ENCODE results near the gene TMEM258. TPM values are rescaled to one million over a fixed set of nuclear protein-coding genes. Genes with fewer than 3 reads are reported as not detected.

TMEM258 gene
- total and polyA plus RNA-seq, 9 of the 15 experiments (the other 6 are each of a cell fraction or from before 2014, with no cell fraction given), result 97.2 to 856 (median 231) TPM

DNA sequence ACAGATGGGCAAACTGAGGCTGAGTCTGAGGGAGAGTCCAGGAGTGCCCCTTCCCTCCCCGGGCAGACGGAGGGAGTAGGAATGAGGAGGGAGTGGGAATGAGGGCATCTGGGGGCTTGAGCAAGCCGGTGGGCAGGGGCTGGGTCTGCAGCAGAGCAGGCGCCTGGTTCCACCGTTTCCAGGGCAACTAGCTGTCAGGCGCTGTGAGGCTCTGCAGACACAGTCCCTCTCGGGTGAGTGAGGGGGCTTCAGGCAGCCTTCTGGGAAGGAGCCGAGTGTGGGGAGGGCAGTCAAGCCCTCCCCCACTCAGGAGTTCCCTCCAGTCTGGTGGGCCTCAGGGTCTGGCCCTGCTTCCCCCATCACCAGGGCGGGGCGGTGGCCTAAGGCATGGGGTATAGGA is 19.0 kb downstream of the TMEM258 start:
- H3K4me1 ChIP-seq (replicated peaks in 1 of 2; ENCODE audit: control insufficient read depth in 2 of 2, insufficient read depth in 2 of 2, low read length in 2 of 2), result peaks cover 0 to 72% of the 10 kb centered on the region in 2 experiments; a peak in 2 of 5 replicates
- no peaks in the 10 kb centered on the region for H3K9me1 ChIP-seq (ENCODE audit: control insufficient read depth, insufficient read depth, low read length)
- in situ Hi-C loops (cut with MboI) (no loop called here), intact Hi-C loops (cut with micrococcal nuclease) (no loop called here)
- no peak overlapping the region for H2AFZ ChIP-seq (ENCODE audit: low read depth, low read length)
- ATAC-seq (no peak), DNase-seq (ENCODE audit: extremely low read depth in 1 of 4, low spot score in 3 of 4) (no peak), FAIRE-seq (no peak)
- H3K9me3 ChIP-seq (replicated peaks; ENCODE audit: control insufficient read depth, insufficient read depth, low read depth, low read length), result no peaks in the 10 kb centered on the region
- POLR2A ChIA-PET, result interaction anchor here (0.5 kb wide), 1 partner anchor 217 kb away, joined by 4 read pairs; no protein-coding TSS in a partner anchor
- BruUV-seq (replicated peaks), result no TSS peak
- no peak overlapping the region for H3K9ac ChIP-seq (ENCODE audit: insufficient read depth in 1 of 2, low read depth in 2 of 2, low read length in 2 of 2)
- H3K4me2 ChIP-seq (ENCODE audit: insufficient read depth, low read length), result no peak overlapping the region
- H4K20me1 ChIP-seq (replicated peaks; ENCODE audit: control insufficient read depth, insufficient read depth, low read length), result no peaks in the 10 kb centered on the region
- TF ChIP-seq LCOR (CRISPR knock-in tag; IDR thresholded peaks at IDR 0.05) (no peak), SETDB1 (IDR thresholded peaks at IDR 0.05; ENCODE audit: low read length) (no peak), ZNF695 (CRISPR knock-in tag; IDR thresholded peaks at IDR 0.05) (no peak), HOMEZ (CRISPR knock-in tag; IDR thresholded peaks at IDR 0.05) (no peak), TFE3 (CRISPR knock-in tag; IDR thresholded peaks at IDR 0.05) (no peak), WHSC1 (IDR thresholded peaks at IDR 0.05; ENCODE audit: low read length) (no peak), NR3C1 (CRISPR knock-in tag; IDR thresholded peaks at IDR 0.05) (no peak), TBP (optimal IDR thresholded peaks at IDR 0.05; ENCODE audit: low read depth, low read length) (no peak), NR2C1 (IDR thresholded peaks at IDR 0.05) (no peak), NR2C1 (tag; IDR thresholded peaks at IDR 0.05) (no peak), CREB3 (tag; conservative IDR thresholded peaks at IDR 0.05; ENCODE audit: low read depth) (no peak)
- no peaks in the 10 kb centered on the region for H3K79me2 ChIP-seq (ENCODE audit: control insufficient read depth, insufficient read depth, low read length)
- H3K36me3 ChIP-seq (ENCODE audit: control insufficient read depth, insufficient read depth, low read length), result peaks cover 11% of the 10 kb centered on the region; the same call in 1 of the 3 replicates
- WGBS (ENCODE audit: insufficient coverage, low coverage, missing lambda C conversion rate), result 75% methylated on average over 10 of the region's 10 CpGs
- no peak overlapping the region for H3K27ac ChIP-seq (ENCODE audit: extremely low read depth, low read depth, low read length)
- H3K27me3 ChIP-seq (ENCODE audit: control insufficient read depth in 2 of 2, insufficient read depth in 2 of 2, low read length in 2 of 2), result no peaks in the 10 kb centered on the region
- CTCF ChIA-PET (ENCODE audit: low intra/inter-chr PET ratio), result no interaction called here
- no peak overlapping the region for H3K4me3 ChIP-seq

Measured in K562 (cell line).